Measurements from ENCODE around the gene PTPN4. TPM values are rescaled to one million over a fixed set of nuclear protein-coding genes. Genes with fewer than 3 reads are reported as not detected.
"Not testable (repeated sequence)": the region's sequence is repeated elsewhere in the genome, so short reads cannot be mapped to it uniquely, and the experiment has no call there.

PTPN4 gene
- total and polyA plus RNA-seq, 9 donors: 6.3 to 36.3 (median 14.1) TPM

- Histone ChIP-seq H3K27ac (ENCODE audit: low read length) (peak overlapping the region; percentile 76), H3K4me1 (ENCODE audit: control insufficient read depth, insufficient read depth, low read length) (peaks cover 3% of the 10 kb centered on the region), H3K9me3 (replicated peaks; ENCODE audit: control insufficient read depth, low read depth, low read length) (no peaks in the 10 kb centered on the region), H3K4me3 (ENCODE audit: low read length) (peak overlapping the region; percentile 85), H3K27me3 (ENCODE audit: control insufficient read depth, insufficient read depth, low read length) (peaks cover 2% of the 10 kb centered on the region), H3K36me3 (ENCODE audit: control insufficient read depth, insufficient read depth, low read length) (no peaks in the 10 kb centered on the region)
- no peak for DNase-seq
- WGBS (ENCODE audit: insufficient coverage): 45% methylated on average over 5 of the region's 8 CpGs
Observed at GRCh38 chr2:120012363-120012762, 252.6 kb downstream of the PTPN4 start.

- peak; percentile 98 for DNase-seq
- H3K27me3 ChIP-seq (ENCODE audit: control insufficient read depth, insufficient read depth, low read length): peaks cover 2% of the 10 kb centered on the region
- peaks cover 3% of the 10 kb centered on the region for H3K4me1 ChIP-seq (ENCODE audit: control insufficient read depth, insufficient read depth, low read length)
- under 1% methylated on average over 104 of the region's 104 CpGs for WGBS (ENCODE audit: insufficient coverage)
- no peaks in the 10 kb centered on the region for H3K36me3 ChIP-seq (ENCODE audit: control insufficient read depth, insufficient read depth, low read length)
- H3K9me3 ChIP-seq (replicated peaks; ENCODE audit: control insufficient read depth, low read depth, low read length): no peaks in the 10 kb centered on the region
- H3K27ac ChIP-seq (ENCODE audit: low read length): peak within 1 kb of the TSS; percentile 91
- H3K4me3 ChIP-seq (ENCODE audit: low read length): peak within 1 kb of the TSS; percentile 85
Observed at GRCh38 chr2:120012771-120013596, 253.3 kb downstream of the PTPN4 start, which contains the start of gene EPB41L5. TSS of gene EPB41L5 (plus strand) at chr2:120013077. CDS start at chr2:120019085, 6,008 bp downstream.

GRCh38 chr2:120013597-120014223 lies 254.0 kb downstream of the PTPN4 start:
- H3K9me3 ChIP-seq (replicated peaks; ENCODE audit: control insufficient read depth, low read depth, low read length): no peaks in the 10 kb centered on the region
- H3K27me3 ChIP-seq (ENCODE audit: control insufficient read depth, insufficient read depth, low read length): peaks cover 2% of the 10 kb centered on the region
- WGBS (ENCODE audit: insufficient coverage): 0% methylated on average over 1 of the region's 17 CpGs
- peak overlapping the region; percentile 85 for H3K4me3 ChIP-seq (ENCODE audit: low read length)
- H3K27ac ChIP-seq (ENCODE audit: low read length): peak overlapping the region; percentile 91
- peaks cover 3% of the 10 kb centered on the region for H3K4me1 ChIP-seq (ENCODE audit: control insufficient read depth, insufficient read depth, low read length)
- peak; percentile 10 for DNase-seq
- no peaks in the 10 kb centered on the region for H3K36me3 ChIP-seq (ENCODE audit: control insufficient read depth, insufficient read depth, low read length)

- DNase-seq: peak; percentile 53
- Histone ChIP-seq H3K27me3 (ENCODE audit: control insufficient read depth, insufficient read depth, low read length) (peaks cover 2% of the 10 kb centered on the region), H3K4me1 (ENCODE audit: control insufficient read depth, insufficient read depth, low read length) (peaks cover 3% of the 10 kb centered on the region), H3K36me3 (ENCODE audit: control insufficient read depth, insufficient read depth, low read length) (no peaks in the 10 kb centered on the region), H3K9me3 (replicated peaks; ENCODE audit: control insufficient read depth, low read depth, low read length) (no peaks in the 10 kb centered on the region), H3K27ac (ENCODE audit: low read length) (no peak overlapping the region), H3K4me3 (ENCODE audit: low read length) (peak overlapping the region; percentile 85)
- 60% methylated on average over 3 of the region's 8 CpGs for WGBS (ENCODE audit: insufficient coverage)
Observed at GRCh38 chr2:120014226-120014980, 254.7 kb downstream of the PTPN4 start.

- Histone ChIP-seq H3K27ac (ENCODE audit: low read length) (no peak overlapping the region), H3K4me3 (ENCODE audit: low read length) (no peak overlapping the region), H3K4me1 (ENCODE audit: control insufficient read depth, insufficient read depth, low read length) (peaks cover 3% of the 10 kb centered on the region), H3K36me3 (ENCODE audit: control insufficient read depth, insufficient read depth, low read length) (no peaks in the 10 kb centered on the region), H3K9me3 (replicated peaks; ENCODE audit: control insufficient read depth, low read depth, low read length) (no peaks in the 10 kb centered on the region), H3K27me3 (ENCODE audit: control insufficient read depth, insufficient read depth, low read length) (peaks cover 2% of the 10 kb centered on the region)
- DNase-seq: no peak
- no CpG with 5 or more reads among the region's 3 CpGs for WGBS (ENCODE audit: insufficient coverage)
Observed at GRCh38 chr2:120016800-120017199, 257.1 kb downstream of the PTPN4 start.

GRCh38 chr2:120017201-120017600 lies 257.5 kb downstream of the PTPN4 start:
- no peak overlapping the region for H3K4me3 ChIP-seq (ENCODE audit: low read length)
- H3K9me3 ChIP-seq (replicated peaks; ENCODE audit: control insufficient read depth, low read depth, low read length): no peaks in the 10 kb centered on the region
- H3K36me3 ChIP-seq (ENCODE audit: control insufficient read depth, insufficient read depth, low read length): no peaks in the 10 kb centered on the region
- DNase-seq: no peak
- no peak overlapping the region for H3K27ac ChIP-seq (ENCODE audit: low read length)
- peaks cover 3% of the 10 kb centered on the region for H3K4me1 ChIP-seq (ENCODE audit: control insufficient read depth, insufficient read depth, low read length)
- H3K27me3 ChIP-seq (ENCODE audit: control insufficient read depth, insufficient read depth, low read length): peaks cover 2% of the 10 kb centered on the region
- WGBS (ENCODE audit: insufficient coverage): no CpG with 5 or more reads among the region's 2 CpGs

- no peak overlapping the region for H3K27ac ChIP-seq (ENCODE audit: low read length)
- no peak overlapping the region for H3K4me3 ChIP-seq (ENCODE audit: low read length)
- WGBS (ENCODE audit: insufficient coverage): 83% methylated on average over 1 of the region's 4 CpGs
- peaks cover 3% of the 10 kb centered on the region for H3K4me1 ChIP-seq (ENCODE audit: control insufficient read depth, insufficient read depth, low read length)
- no peaks in the 10 kb centered on the region for H3K27me3 ChIP-seq (ENCODE audit: control insufficient read depth, insufficient read depth, low read length)
- no peak for DNase-seq
- no peaks in the 10 kb centered on the region for H3K36me3 ChIP-seq (ENCODE audit: control insufficient read depth, insufficient read depth, low read length)
- no peaks in the 10 kb centered on the region for H3K9me3 ChIP-seq (replicated peaks; ENCODE audit: control insufficient read depth, low read depth, low read length)
Observed at GRCh38 chr2:120018549-120018948, 258.8 kb downstream of the PTPN4 start.

GRCh38 chr2:120020554-120020953 lies 260.8 kb downstream of the PTPN4 start:
- 44% methylated on average over 1 of the region's 1 CpG for WGBS (ENCODE audit: insufficient coverage)
- no peak for DNase-seq
- no peaks in the 10 kb centered on the region for H3K36me3 ChIP-seq (ENCODE audit: control insufficient read depth, insufficient read depth, low read length)
- H3K27me3 ChIP-seq (ENCODE audit: control insufficient read depth, insufficient read depth, low read length): no peaks in the 10 kb centered on the region
- peaks cover 7% of the 10 kb centered on the region for H3K9me3 ChIP-seq (replicated peaks; ENCODE audit: control insufficient read depth, low read depth, low read length)
- no peaks in the 10 kb centered on the region for H3K4me1 ChIP-seq (ENCODE audit: control insufficient read depth, insufficient read depth, low read length)
- no peak overlapping the region for H3K4me3 ChIP-seq (ENCODE audit: low read length)
- H3K27ac ChIP-seq (ENCODE audit: low read length): no peak overlapping the region

- DNase-seq; H3K4me3 ChIP-seq (ENCODE audit: low read length); H3K9me3 ChIP-seq (replicated peaks; ENCODE audit: control insufficient read depth, low read depth, low read length); H3K27ac ChIP-seq (ENCODE audit: low read length); H3K27me3 ChIP-seq (ENCODE audit: control insufficient read depth, insufficient read depth, low read length); H3K36me3 ChIP-seq (ENCODE audit: control insufficient read depth, insufficient read depth, low read length); H3K4me1 ChIP-seq (ENCODE audit: control insufficient read depth, insufficient read depth, low read length): not testable (repeated sequence)
- no CpG with 5 or more reads among the region's 1 CpG for WGBS (ENCODE audit: insufficient coverage)
Observed at GRCh38 chr2:120022505-120022904, 262.8 kb downstream of the PTPN4 start.

- H3K27me3 ChIP-seq (ENCODE audit: control insufficient read depth, insufficient read depth, low read length): no peaks in the 10 kb centered on the region
- no peak overlapping the region for H3K4me3 ChIP-seq (ENCODE audit: low read length)
- no CpG with 5 or more reads among the region's 2 CpGs for WGBS (ENCODE audit: insufficient coverage)
- no peak overlapping the region for H3K27ac ChIP-seq (ENCODE audit: low read length)
- H3K36me3 ChIP-seq (ENCODE audit: control insufficient read depth, insufficient read depth, low read length): no peaks in the 10 kb centered on the region
- no peak for DNase-seq
- H3K4me1 ChIP-seq (ENCODE audit: control insufficient read depth, insufficient read depth, low read length): no peaks in the 10 kb centered on the region
- H3K9me3 ChIP-seq (replicated peaks; ENCODE audit: control insufficient read depth, low read depth, low read length): peaks cover 7% of the 10 kb centered on the region
Observed at GRCh38 chr2:120026890-120027289, 267.2 kb downstream of the PTPN4 start.
